Measurements from ENCODE around the gene PRR23B. TPM values are rescaled to one million over a fixed set of nuclear protein-coding genes. Genes with fewer than 3 reads are reported as not detected.

PRR23B gene
- total RNA-seq, 1 donor from 2014 or later, result not detected

Other genes with a start within 250 kb of the PRR23B start
- gene PIK3CB, start 186.0 kb downstream of the PRR23B start, total RNA-seq, result 11.3 and 15.0 TPM in 2 replicates
- gene FOXL2, start 73.8 kb downstream of the PRR23B start, total RNA-seq, result 0.26 and 0.51 TPM in 2 replicates
- under 0.01 and 0.13 TPM in 2 replicates for gene FOXL2NB, start 73.7 kb downstream of the PRR23B start, total RNA-seq
- gene PRR23A, start 14.7 kb downstream of the PRR23B start, total RNA-seq, result not detected in 2 replicates
- gene PRR23C, start 24.0 kb upstream of the PRR23B start, total RNA-seq, result not detected in 2 replicates

Data from bronchial epithelial cell (primary cell).